Measurements from ENCODE around the gene CUL4A.

GRCh38 chr13:113209336-113209758 lies at the start of gene CUL4A:
- TF ChIP-seq, protein P1, sequence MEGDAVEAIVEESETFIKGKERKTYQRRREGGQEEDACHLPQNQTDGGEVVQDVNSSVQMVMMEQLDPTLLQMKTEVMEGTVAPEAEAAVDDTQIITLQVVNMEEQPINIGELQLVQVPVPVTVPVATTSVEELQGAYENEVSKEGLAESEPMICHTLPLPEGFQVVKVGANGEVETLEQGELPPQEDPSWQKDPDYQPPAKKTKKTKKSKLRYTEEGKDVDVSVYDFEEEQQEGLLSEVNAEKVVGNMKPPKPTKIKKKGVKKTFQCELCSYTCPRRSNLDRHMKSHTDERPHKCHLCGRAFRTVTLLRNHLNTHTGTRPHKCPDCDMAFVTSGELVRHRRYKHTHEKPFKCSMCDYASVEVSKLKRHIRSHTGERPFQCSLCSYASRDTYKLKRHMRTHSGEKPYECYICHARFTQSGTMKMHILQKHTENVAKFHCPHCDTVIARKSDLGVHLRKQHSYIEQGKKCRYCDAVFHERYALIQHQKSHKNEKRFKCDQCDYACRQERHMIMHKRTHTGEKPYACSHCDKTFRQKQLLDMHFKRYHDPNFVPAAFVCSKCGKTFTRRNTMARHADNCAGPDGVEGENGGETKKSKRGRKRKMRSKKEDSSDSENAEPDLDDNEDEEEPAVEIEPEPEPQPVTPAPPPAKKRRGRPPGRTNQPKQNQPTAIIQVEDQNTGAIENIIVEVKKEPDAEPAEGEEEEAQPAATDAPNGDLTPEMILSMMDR (IDR thresholded peaks at IDR 0.05 in 2 of 3, conservative IDR thresholded peaks at IDR 0.05 in 1 of 3; ENCODE audit: insufficient read depth in 2 of 3, low read depth in 1 of 3, low read length in 3 of 3), result no peak
- TF ChIP-seq HMGXB4 (CRISPR knock-in tag; IDR thresholded peaks at IDR 0.05), result no peak
- no peak for TF ChIP-seq CBFB (CRISPR knock-in tag; IDR thresholded peaks at IDR 0.05)

Data from K562 (cell line).